GM10266 (cell line): Measurements from ENCODE around the gene RBM19.

Experiments used
- DNase-seq: peaks from one replicate; pipeline ENCODE4 v3.0.0; 2012; ENCODE audit errors: extremely low spot score
- CTCF ChIP-seq: IDR thresholded peaks from 2 replicates; pipeline ENCODE4 v1.5.1; 2012; ENCODE audit warnings: mild to moderate bottlenecking, low read depth; ENCODE audit not compliant: control insufficient read depth, insufficient read depth; ENCODE audit errors: missing control alignments

The RBM19 gene

DNA sequence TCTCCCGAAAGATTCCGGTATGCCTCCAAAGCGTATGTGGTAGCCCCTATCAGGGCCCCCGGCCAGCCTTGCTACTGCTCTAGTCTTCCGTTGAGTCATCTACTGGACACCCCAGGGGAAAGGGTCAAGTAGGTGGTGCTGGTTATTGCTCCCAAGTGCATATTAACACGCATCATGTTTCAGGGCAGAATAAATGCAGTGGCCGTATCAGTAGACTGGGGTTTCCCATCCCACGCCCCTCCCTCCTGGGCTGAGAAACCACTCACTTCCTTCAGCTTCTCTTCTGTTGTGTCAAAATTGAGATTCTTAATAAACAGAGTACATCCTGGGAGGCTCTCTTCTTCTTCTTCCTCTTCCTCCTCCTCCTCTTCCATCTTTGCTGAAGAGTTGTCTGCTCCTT is 39.3 kb downstream of the RBM19 start:
- DNase-seq, result peak; percentile 50
- TF ChIP-seq CTCF, result no peak

DNA sequence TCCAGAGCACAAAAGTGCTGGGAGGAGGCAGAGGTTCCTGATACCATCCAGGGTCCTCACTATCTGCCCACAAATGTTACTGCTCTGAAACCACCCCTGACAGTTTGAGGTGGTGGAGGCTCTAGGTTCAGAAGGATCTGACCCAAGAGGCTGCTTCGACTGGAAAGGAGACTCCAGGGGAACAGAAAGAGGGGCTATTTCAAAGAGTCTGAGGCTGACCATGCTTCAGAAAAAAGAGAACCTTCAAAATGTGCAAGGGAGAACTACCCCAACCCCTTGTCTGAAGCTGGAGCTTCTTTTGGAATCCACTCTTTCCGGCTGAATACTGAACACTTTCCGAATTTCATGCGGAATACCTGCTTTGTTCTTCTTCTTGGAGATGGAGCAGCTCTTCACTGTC is 41.8 kb downstream of the RBM19 start:
- TF ChIP-seq CTCF, result no peak
- DNase-seq, result no peak

DNA sequence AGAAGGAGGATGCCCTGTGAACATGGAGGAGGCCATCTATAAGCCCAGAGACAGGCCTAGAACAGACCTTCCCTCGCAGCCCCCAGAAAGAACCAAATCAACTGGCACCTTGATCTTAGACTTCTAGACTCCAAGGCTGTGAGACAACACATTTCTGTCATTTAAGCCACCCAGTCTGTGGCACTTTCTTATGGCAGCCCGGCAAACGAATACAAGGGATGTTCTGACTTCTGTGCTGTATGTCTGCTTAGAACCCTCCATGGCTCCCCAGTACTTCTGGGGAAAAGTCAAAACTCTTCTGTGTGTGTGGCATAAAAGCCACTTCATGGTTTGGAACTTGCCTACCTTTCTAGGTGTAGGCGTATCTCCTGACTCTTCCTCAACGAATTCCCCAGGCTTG is 42.9 kb downstream of the RBM19 start:
- no peak for TF ChIP-seq CTCF

DNA sequence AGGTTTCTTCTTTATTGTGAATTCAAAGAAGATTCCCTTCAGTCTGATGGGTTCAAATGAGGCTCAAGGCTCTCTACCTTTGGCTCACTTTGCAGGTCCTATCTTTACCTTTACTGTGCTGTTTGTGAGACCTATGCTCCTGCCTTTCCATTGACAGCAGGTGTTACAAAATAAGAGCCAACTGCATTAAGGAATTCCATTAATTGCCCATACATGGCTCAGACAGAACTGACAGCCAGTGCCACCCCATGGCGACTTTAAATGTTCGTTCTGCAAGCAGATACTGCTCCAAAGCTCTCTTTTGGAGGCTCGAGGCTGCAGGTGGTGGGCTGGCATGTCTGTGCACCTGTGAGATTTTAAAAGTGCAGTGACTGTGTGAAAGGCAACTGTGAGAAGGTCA is 44.7 kb downstream of the RBM19 start:
- TF ChIP-seq CTCF, result no peak
- DNase-seq, result no peak

More for the DNA sequence above, 42.9 kb downstream of the RBM19 start:
- no peak for DNase-seq

GRCh38 chr12:113919791-113920190 is 46.3 kb downstream of the RBM19 start:
- DNase-seq, result no peak
- no peak for TF ChIP-seq CTCF

- no peak for TF ChIP-seq CTCF
- DNase-seq, result no peak
Measured at GRCh38 chr12:113918306-113918705, 47.8 kb downstream of the RBM19 start.

DNA sequence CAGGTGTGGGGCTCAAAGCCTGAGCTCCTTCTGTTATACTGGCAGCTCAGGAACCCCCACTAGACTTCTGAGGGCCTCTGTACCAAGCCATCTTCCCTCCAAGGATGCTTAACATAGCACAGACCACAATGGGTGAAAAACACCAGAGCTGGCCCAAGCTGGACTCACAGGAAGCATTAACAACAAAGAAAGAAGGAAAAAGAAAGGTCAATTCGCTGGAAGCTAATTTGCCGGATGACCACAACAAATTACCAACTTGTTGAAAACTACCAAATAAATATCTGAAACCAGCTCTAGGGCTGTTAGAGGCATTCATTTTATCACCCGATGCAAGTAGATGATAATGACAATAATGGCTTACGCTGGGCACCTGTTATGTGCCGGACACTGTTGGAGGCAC is 48.7 kb downstream of the RBM19 start:
- DNase-seq, result no peak
- no peak for TF ChIP-seq CTCF
